ENCODE results near the gene DUSP12.

DNA sequence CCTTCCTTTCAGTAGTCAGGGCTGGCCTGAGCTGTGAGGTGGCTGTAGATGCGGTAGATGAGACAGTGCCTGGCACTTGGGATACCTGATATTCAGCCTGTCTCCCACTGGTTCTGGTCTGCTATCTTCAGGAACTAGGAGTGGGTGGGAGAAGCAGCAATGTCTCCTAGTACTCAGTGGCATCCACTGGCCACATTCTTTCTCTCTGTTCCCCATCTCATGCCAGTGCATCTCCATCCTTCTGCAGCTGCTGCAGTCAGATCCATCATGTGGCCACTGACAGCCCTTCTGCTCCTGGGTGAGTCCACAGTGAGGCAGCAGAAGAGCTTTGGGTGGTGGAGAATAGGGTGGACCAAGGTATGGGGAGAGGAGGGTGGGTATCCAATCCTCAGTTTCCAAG lies 27.2 kb upstream of the DUSP12 start:
- TF ChIP-seq HCFC1 (IDR thresholded peaks at IDR 0.05; ENCODE audit: low read depth, low read length) (no peak), CTCF (IDR thresholded peaks at IDR 0.05 in 2 of 3, conservative IDR thresholded peaks at IDR 0.05 in 1 of 3; ENCODE audit: insufficient read depth in 2 of 3, low read depth in 1 of 3, low read length in 3 of 3) (no peak), KLF13 (tag; IDR thresholded peaks at IDR 0.05; ENCODE audit: borderline replicate concordance, low read depth) (no peak), SRF (CRISPR knock-in tag; IDR thresholded peaks at IDR 0.05) (no peak)
- TF ChIP-seq, protein P1, sequence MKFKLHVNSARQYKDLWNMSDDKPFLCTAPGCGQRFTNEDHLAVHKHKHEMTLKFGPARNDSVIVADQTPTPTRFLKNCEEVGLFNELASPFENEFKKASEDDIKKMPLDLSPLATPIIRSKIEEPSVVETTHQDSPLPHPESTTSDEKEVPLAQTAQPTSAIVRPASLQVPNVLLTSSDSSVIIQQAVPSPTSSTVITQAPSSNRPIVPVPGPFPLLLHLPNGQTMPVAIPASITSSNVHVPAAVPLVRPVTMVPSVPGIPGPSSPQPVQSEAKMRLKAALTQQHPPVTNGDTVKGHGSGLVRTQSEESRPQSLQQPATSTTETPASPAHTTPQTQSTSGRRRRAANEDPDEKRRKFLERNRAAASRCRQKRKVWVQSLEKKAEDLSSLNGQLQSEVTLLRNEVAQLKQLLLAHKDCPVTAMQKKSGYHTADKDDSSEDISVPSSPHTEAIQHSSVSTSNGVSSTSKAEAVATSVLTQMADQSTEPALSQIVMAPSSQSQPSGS (CRISPR knock-in tag; IDR thresholded peaks at IDR 0.05) = no peak
- TF ChIP-seq, protein P2, sequence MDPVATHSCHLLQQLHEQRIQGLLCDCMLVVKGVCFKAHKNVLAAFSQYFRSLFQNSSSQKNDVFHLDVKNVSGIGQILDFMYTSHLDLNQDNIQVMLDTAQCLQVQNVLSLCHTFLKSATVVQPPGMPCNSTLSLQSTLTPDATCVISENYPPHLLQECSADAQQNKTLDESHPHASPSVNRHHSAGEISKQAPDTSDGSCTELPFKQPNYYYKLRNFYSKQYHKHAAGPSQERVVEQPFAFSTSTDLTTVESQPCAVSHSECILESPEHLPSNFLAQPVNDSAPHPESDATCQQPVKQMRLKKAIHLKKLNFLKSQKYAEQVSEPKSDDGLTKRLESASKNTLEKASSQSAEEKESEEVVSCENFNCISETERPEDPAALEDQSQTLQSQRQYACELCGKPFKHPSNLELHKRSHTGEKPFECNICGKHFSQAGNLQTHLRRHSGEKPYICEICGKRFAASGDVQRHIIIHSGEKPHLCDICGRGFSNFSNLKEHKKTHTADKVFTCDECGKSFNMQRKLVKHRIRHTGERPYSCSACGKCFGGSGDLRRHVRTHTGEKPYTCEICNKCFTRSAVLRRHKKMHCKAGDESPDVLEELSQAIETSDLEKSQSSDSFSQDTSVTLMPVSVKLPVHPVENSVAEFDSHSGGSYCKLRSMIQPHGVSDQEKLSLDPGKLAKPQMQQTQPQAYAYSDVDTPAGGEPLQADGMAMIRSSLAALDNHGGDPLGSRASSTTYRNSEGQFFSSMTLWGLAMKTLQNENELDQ (CRISPR knock-in tag; IDR thresholded peaks at IDR 0.05; ENCODE audit: borderline replicate concordance) = no peak
- TF ChIP-seq, protein P3, sequence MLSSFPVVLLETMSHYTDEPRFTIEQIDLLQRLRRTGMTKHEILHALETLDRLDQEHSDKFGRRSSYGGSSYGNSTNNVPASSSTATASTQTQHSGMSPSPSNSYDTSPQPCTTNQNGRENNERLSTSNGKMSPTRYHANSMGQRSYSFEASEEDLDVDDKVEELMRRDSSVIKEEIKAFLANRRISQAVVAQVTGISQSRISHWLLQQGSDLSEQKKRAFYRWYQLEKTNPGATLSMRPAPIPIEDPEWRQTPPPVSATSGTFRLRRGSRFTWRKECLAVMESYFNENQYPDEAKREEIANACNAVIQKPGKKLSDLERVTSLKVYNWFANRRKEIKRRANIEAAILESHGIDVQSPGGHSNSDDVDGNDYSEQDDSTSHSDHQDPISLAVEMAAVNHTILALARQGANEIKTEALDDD (IDR thresholded peaks at IDR 0.05) = no peak
